ENCODE data around the gene SPECC1.
"Not testable (repeated sequence)": the region's sequence is repeated elsewhere in the genome, so short reads cannot be mapped to it uniquely, and the experiment has no call there.

The SPECC1 gene

DNA sequence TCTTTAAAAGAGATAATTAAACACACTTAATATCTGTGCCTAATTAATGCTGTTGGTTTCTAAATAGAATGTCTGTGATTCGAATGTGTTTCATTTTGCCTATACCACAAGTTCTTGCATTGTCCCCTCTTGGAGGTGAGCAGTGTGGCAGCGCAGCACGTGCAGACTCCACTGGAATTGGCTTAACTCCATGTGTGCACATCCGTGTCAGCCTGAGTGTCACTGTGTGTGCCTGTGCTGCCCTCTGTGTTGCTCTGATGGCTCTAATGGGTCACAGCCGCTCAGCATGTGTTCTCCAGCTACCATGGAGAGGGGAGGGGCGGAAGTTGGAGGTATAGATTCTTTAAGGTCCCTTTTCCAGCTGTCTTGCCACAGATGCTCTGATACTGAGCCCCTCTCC lies 226.6 kb downstream of the SPECC1 start:
- DNase-seq (ENCODE audit: low read depth): no peak

DNA sequence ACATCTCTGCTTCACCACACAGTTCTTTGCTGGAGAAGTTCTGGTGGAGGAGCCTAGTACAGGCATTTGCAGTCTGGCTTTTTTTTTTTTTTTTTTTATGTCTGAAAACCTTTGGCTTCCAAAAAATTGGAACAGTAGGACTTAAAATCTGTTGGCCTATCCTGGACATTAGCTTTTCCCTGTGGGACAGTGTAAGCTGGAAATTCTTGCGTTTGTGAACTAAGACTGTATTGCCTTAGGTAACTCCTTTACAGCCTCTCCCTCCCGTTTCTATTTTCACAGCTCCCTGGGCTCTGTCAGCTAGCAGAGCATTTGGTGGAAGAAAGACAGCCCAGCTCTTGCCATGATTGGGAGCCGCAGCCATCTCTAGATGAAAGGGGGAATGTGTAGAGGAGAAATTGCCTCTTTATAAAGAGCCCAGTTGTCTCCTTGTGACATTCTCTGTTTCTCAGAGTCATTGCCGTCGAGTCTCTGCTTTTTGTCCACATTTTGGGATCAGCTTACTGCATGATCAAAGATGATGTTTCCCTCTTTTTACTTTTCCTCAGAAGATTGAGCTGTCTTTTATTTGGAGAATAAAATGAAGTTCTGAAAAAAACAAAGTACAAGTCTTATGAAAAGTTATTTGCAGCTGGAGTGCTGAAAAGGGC lies 227.5 kb downstream of the SPECC1 start:
- DNase-seq (ENCODE audit: low read depth): no peak

DNA sequence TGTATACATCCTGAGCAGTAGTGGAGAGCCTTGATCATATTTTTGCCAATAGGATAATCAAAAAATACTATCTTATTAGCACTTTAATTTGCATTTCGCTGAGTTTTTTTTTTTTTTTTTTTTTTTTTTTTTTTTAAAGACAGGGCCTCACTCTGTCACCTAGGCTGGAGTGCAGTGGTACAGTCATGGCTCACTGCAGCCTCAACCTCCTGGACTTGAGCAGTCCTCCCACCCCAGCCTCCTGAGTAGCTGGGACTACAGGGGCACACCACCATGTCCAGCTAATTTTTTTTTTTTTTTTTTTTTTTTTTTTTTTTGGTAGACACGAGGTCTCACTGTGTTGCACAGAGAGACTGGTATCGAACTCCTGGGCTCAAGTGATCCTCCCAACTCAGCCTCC lies 230.6 kb downstream of the SPECC1 start:
- DNase-seq (ENCODE audit: low read depth): not testable (repeated sequence)

DNA sequence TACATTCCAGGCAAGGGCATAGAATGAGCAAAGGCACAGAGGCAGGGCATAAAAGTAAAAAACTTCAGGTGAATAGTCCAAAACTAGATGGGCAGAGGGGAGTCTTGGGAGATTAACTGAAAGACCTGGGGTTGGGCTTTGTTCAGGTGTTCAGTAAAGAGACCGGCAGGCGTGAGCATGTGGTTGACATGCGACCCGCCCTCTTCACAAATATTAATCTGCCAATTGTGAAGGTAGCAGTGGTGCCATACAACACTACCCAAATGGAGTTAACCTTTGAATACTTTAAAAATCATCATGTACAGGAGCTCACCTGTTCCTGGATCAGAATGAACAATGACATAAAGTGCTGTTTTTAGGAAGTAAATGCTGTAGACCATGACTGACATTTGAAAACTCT lies 232.7 kb downstream of the SPECC1 start:
- DNase-seq (ENCODE audit: low read depth): no peak

DNA sequence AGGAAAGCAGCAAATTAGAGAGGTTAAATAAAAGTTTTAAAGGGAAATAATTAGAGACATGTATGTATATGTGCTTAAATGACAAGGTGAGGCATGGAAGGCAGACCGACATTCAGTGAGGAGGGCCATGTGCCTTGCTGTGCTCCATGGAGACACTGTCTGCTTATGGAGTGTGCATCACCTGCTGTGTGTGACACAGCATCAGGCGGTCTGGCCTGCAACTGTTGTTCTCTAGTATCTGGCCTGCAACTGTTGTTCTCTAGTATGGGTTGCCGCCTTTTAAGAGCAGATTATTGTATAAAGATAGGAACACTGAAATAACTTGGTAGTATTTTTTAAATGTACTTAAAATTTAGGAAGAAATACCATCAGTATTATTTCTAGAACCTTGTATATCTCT lies 233.1 kb downstream of the SPECC1 start:
- DNase-seq (ENCODE audit: low read depth): no peak

DNA sequence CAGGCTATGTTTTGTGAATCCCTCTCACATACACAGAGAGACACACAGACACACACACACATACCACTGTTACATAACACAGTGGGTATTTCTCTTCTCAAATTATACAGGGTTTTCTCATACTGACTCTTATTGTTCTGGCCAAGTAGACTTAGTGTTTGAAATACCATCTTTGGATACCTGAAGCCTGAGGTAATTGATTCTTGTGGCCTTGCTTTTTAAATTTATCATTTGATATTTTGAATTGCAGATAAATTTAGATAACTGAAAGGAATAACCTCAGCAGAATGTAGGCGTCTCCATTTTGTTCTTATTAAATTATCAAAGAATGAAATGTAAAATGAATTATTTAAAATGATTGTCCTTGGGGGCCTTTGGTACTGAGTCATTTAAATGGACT lies 234.4 kb downstream of the SPECC1 start:
- no peak for DNase-seq (ENCODE audit: low read depth)

DNA sequence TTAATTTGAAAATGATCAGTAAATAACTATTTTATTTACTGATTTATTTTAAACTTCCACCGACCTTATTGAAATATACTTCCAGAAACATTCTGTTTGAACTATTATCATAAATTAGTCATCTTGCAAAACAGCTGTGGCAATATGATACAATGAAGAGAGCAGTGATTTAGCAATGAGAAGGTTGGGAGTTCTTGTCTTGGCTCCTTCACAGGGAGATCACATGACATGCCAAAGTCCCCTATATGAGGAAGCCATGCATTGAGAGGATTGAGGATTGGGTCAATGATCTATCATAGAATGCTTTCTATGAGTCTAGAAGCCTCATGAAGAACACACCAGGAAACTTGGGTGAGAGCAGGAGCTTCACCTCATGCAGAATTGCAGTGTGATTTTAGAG lies 235.5 kb downstream of the SPECC1 start:
- no peak for DNase-seq (ENCODE audit: low read depth)

DNA sequence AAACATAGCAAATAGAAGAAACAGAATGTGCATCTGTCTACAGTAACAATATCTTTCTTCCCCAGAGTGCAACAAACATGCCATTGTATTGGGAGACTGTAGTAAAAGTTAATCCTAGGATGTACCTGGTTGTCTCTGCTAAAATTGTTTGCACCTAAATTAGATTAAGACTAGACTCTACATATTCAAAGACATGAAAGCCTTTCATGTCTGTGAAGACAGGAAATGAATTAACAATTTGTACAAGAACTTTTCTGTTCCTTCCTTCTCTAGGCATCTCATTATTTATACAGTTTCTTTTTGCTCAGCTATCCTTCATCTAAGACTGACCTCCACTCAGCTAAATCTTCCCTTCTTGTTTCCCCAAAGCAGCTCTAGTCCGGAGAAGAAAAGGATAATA lies 237.5 kb downstream of the SPECC1 start:
- DNase-seq (ENCODE audit: low read depth): no peak

DNA sequence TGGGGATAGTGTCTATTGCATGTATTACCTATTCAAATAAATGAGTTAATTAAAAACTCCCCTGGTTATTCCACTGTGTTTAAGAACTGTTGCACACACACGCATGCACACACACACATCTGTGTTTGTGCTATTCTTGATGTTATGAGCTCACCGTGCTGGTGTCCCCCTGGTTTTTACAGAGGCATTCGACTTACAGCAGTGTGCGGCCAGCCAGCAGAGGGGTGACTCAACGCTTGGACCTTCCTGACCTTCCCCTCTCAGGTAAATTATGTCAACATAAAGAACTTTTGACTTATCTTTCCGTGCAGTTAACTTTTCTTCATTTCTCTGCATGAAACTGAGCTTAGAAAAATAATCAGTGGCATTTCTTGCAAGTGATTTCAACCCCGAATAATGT lies 244.2 kb downstream of the SPECC1 start:
- no peak for DNase-seq (ENCODE audit: low read depth)

DNA sequence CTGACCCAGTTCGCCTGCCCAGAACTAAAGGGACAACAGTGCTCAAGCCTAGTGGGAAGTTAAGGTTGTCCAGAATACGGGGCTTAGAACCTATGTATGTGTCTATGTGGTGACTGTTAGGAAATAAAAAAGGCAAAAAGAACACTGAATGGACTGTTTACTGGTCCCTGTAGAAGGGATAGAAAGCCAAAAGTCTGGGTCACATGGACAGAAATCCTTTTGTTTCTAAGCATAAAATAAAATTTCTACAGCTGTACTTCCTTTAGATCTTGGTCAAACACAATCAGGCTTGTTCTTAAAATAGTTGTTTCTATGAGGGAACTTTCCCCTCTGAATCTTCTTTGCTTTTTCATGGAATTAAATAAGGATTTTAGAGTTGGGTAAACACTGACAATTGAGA lies 245.4 kb downstream of the SPECC1 start:
- no peak for DNase-seq (ENCODE audit: low read depth)

DNA sequence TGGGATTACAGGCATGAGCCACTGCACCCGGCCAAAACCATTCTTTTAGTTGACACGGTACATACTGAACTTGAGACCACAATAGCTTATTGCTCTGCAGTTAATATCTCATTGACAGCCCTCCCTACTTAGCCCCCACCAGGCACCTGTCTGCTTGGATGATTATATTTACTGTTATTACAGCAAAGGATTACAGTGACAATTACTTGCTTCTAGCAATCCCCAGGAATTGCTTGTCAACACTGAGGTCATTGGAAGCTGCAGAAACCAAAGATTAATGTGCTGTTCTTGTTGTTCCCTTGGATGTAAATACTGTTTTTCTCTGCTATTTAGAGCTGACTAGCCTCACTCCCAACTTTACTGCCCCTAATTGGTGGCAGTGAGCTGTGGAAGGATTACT lies 247.0 kb downstream of the SPECC1 start:
- no peak for DNase-seq (ENCODE audit: low read depth)

DNA sequence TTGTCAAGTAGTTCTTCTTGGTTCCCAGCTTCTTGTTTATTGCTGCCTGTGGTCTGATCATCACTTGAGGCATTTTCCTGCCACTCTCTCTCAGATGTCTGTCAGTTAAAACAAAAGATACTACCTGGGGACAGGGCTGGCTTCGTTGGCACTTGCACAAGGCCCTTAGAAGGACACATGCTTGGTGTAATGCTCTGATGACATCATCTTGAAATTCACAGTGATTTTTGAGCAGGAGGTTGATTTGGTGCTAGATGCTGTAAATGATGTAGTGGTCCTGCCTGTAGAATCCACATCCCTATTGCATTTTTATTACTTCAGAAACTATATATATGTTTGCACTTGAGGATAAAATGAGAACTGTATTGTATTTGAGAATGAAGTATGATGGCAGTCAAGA lies 247.8 kb downstream of the SPECC1 start:
- no peak for DNase-seq (ENCODE audit: low read depth)

DNA sequence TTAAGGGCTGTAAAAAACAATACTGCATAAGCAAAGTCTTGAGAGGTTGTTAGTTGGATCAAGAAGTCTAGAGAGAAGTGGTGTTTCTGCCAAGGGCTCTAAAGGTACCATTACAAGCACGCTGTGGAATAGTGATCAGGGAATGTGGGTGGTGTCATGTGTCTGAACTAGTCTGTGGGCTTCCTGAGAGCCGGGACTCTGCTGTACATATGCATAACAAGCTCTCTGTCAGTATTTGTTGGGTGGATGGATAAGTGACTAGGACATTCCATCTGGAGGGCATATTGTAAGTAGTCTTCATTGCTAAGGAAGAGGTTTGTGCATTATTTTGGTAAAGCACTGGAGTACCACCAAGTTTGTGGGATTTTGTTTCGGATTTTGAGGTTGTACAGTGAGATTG lies 248.6 kb downstream of the SPECC1 start:
- DNase-seq (ENCODE audit: low read depth): no peak

DNA sequence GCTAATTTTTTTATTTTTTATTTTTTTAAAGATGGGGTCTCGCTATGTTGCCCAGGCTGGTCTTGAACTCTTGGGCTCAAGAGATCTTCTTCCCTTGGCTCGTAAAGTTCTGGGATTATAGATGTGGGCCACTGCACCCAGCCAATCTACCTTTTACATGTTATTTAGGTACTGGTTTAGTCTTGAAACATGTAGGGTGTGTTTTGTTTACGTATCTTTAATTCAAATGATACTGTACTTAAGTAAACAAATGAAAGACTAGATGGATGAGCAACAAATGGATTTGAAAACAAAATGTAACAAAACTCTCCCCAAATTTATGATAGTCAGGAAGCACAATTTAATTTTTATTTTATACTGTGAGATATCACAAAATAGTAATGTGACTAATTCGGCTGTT lies 250.5 kb downstream of the SPECC1 start:
- DNase-seq (ENCODE audit: low read depth): no peak

DNA sequence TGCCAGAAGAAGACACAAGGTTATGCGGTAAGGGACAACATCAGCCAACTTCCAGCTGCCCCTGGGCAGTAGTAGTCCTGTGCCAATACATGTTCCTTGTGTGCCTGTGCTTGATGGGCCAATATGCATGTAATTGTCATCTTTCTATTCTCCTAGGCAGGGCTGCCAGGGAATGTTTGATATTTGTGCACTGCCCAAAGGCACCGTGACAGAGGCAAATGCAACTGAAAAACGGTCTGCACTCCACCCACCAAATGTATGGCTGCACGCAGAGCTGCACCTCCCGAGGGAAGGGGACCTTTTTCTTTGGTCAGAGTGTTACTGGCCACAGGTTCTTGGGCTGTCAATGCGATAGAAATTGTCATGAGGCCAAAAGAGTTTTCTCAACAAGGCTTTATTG lies 251.1 kb downstream of the SPECC1 start:
- DNase-seq (ENCODE audit: low read depth): no peak

DNA sequence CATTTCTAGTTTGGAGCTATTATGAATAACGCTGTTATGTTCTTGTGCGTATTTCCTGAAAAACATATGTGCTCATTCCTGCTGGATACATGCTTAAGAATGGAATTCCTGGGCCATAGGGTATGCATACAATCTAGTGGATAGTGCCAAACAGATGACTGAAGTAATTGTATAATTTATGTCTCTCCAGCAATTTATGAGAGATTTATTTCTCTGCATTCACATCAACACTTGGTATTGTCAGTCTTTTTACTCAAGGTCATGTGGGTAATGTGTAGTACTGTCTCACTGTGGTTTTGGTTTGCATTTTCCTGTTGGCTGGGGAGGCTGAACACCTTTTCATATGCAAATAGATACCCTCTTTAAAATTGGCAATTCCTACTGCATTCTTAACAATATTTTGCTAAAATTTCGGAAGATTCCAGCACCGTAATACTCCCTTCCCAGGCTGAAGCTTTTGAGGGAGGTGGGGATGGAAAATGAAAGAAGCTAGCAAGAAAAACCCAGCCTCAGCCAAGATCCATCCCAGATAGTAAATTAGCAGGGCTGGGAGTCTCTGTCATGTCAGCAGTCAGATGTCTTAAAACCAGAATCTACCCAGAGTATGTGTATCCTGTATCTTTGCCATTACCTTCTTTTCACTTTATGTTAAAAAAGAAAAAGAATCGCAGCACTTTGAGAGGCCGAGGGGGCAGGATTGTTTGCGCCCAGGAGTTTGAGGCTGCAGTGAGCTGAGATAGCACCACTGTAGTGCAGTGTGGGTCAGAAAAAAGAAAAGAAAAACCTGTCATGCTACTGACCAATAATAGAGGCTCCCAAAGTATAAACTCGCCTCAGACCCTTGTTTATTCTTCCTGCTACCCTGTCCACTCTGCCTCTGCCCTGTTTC lies 253.3 kb downstream of the SPECC1 start:
- DNase-seq (ENCODE audit: low read depth): no peak

DNA sequence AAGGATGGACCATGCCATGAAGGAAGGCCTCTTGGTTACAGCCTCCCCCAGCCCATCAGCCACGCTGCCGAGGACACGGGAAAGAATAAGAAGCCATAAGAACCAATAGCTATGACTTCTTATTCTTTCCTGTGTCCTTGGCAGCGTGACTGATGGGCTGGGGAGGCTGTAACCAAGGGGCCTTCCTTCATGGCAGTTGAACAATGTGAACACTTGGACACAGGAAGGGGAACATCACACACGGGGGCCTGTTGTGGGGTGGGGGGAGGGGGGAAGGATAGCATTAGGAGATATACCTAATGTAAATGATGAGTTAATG lies 253.9 kb downstream of the SPECC1 start:
- DNase-seq (ENCODE audit: low read depth): not testable (repeated sequence)

DNA sequence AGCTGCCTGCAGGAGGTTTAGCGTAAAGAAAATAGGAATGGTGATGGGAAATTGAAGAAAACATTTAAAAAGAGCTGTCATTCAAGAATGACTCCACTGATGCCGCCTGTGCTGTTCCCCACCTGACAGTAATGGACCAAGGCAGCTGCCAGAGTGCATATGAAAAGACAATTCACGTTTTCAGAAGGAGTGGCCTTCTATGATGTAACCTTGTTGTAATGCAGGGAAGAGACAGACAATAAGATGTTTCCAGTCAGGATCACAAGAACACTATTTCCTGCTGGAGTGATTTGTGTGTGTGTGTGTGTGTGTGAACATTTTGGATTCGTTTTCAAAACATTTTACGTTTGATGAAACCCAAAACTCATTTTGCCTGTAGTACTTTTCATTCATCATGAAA lies 254.4 kb downstream of the SPECC1 start:
- no peak for DNase-seq (ENCODE audit: low read depth)

DNA sequence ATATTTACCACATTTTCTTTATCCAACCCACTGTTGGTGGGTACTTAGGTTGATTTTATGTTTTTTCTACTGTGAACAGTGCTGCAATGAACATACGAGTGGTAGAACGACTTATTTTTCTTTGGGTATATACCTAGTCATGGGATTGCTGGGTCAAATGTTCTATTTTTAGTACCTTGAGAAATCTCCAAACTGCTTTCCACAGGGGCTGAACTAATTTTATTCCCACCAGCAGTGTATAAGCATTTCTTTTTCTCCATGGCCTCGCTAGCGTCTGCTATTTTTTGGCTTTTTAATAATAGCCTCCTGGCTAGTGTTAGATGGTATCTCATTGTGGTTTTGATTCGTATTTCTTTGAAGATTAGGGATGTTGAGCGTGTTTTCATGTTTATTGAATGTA lies 255.8 kb downstream of the SPECC1 start:
- no peak for DNase-seq (ENCODE audit: low read depth)

DNA sequence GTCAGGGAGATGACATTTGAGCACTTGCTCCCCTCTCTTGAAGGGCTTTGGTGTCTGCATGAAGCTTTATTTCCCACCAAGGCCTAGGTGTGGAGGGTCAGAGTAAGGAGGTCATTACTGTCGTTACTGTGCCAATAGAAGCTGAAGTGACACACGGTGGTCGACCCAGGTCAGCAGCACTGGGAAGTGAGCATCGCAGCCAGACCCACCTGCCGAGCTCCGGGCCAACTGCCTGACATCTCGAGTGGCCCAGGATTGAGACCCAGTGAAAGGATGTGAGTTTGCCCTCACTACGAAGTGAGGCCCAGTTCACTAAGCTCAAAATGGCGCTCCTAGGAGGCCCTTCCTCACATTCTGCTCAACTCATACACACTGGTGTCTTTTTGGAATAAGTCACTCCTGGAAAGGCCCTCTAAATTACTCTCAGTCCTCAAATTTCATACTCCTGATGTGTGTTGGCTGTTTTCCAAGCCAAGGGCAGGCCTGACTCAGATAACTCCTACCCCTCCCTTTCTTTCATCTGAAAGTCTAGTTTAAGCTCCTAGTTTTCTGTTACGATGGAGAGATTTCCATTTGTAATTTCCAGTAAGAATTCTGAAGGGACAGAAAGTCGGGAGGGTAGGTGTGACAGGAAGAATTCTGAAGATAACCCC lies 257.8 kb downstream of the SPECC1 start:
- no peak for DNase-seq (ENCODE audit: low read depth)

DNA sequence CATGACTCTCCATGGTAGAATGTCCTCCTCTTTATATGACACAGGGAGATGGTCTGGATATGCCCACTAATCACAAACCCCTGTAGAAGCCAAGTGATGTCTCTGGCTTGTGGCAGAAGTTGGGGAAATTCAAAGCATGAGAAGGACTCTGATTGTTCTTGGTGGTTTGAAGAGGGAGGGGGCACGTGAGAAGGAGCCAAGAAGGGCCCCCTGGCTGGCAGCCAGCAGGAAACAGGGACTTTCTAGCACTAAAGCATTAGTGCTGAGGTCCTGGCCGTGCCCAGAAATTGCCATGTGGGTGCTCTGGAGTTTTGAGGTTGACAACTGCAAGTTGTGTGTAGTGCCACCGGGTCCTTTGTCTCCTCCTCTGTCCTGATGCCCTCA lies 258.3 kb downstream of the SPECC1 start:
- DNase-seq (ENCODE audit: low read depth): no peak

DNA sequence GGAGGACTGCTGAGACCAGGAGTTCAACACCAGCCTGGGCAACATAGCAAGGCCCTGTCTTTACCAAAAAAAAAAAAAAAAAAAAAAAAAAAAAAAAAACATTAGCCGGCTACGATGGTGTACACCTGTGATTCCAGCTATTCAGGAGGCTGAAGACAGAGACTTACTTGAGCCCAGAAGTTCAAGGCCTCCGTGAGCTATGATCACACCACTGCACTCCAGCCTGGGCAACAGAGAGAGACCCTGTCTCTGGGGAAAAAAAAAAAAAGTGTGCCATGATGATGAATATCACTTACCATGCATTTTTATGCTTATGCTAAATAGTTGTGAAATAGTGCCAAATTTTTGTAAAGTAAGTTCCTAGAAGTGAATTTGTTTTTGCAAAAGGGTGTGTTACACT lies 261.2 kb downstream of the SPECC1 start:
- no peak for DNase-seq (ENCODE audit: low read depth)

DNA sequence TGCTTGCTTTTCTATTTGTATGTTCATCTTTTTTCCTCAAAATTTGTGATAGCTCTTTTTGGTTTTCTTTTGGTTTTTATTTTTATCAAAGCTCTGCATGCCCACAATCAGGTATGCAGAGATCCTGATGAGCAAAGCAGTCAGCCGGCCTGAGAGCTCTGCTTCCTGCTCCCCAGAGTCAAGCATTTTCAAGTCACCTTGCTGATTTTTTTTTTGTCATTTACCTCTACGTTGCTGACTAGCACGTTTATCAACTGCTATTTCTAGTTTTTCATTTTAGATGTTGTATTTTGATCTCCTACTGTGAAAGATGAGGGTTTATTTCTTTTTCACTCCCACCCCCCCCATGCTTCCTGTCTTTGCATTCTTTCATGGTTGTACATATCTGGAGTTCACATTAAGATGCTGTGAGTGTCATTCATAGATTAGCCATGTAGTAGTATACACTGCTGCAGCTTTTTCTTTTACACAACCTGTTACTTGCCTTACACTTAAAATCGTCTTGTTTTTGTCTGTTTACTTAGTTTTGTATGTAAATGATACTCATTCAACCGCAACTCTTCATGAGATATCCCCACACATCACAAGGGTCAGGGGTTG lies 262.0 kb downstream of the SPECC1 start:
- DNase-seq (ENCODE audit: low read depth): no peak

Measured in activated gamma-delta T cell treated with anti-CD3 and anti-CD28 coated beads, Interleukin-2, amount 50 U/mL, for 16 hours (primary cell).